NCI-H1048 (cell line): ENCODE data around the gene MIEF2.
A peak's percentile ranks its signal among the peaks of the same experiment; 100 is the strongest.
"Not testable (repeated sequence)": the region's sequence is repeated elsewhere in the genome, so short reads cannot be mapped to it uniquely, and the experiment has no call there.

Experiments used
- DNase-seq: peaks from one replicate; lab custom pipeline; 2025; lab: John Stamatoyannopoulos, UW

The MIEF2 gene, protein sequence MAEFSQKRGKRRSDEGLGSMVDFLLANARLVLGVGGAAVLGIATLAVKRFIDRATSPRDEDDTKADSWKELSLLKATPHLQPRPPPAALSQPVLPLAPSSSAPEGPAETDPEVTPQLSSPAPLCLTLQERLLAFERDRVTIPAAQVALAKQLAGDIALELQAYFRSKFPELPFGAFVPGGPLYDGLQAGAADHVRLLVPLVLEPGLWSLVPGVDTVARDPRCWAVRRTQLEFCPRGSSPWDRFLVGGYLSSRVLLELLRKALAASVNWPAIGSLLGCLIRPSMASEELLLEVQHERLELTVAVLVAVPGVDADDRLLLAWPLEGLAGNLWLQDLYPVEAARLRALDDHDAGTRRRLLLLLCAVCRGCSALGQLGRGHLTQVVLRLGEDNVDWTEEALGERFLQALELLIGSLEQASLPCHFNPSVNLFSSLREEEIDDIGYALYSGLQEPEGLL

DNA sequence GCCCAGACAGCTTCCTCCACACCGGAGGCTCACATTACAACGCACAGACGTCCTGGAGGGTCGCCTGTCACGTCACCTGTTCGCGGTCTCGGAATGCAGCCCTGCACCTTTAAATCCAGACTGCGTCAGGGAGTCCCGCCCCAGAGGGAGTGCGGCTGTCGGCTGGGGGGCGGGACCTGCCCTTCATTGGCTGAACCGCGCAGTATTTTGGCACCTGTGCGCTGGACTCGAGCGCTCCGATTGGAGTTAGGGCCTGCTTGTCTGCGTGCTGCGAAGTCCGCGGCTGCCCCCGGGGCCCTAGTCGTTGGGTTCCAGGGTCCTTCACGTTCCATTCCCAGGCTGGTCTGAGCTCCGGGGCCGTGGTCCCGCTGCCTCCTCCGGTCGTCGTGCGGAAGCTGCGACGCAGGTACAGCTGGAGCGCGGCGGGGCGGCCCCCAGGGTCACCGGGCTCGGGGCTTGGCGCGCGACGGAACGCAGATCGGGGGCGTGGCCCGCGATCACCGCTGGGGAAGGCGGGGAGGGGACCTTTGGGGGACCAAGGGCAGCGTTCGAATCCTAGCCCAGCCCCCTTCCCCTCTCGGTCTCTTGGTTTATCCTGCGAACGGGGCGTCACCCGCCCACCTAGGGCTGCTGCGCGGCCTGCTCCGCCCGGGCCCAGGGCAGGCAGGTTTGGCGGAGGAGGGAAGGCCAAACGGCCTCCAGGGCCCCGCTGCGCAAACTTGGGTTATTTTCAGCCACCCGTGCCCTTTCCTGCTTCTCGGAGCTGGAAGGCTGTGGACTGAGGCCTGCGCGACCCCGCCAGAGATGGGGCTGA is at the start of gene MIEF2:
Gene MIEF2 (plus strand): TSS at position 331 of the 814 bp plus-strand sequence. CDS start 2,059 bp downstream, outside the sequence.
- peak; percentile 83 for DNase-seq

DNA sequence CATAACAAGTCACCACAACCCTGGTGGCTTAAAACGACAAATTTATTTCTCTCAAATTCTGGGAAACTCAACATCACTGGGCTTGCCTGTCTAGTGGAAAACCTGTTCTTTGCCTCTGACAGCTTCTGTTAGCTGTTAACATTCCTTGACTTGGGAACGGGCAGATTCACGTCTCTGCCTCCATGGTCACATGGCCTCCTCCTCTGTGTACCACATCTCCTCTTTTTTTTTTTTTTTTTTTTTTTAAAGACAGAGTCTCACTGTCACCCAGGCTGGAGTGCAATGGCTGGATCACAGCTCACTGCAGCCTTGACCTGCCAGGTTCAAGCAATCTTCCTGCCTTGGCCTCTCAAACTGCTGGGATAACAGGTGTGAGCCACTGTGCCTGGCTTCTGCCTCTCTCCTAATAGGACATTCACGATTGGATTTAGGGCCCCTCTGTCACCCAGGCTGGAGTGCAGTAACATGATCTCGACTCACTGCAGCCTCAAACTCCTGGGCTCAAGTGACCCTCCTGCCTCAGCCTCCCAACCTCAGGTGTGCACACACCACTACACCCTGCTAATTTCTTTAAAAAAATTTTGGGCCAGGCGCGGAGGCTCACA is 46.7 kb upstream of the MIEF2 start:
- DNase-seq = no peak

DNA sequence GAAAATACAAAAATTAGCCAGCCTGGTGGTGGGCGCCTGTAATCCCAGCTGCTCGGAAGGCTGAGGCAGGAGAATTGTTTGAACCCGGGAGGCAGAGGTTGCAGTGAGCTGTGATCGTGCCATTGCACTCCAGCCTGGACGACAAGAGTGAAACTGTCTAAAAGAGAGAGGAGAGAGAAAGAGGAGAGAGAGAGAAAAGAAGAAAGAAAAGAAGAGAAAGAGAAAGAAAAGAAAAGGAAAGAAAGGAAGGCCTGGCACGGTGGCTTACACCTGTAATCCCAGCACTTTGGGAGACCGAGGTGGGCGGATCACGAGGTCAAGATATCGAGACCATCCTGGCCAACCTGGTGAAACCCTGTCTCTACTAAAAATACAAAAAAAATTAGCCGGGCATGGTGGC is 43.6 kb upstream of the MIEF2 start:
- not testable (repeated sequence) for DNase-seq

DNA sequence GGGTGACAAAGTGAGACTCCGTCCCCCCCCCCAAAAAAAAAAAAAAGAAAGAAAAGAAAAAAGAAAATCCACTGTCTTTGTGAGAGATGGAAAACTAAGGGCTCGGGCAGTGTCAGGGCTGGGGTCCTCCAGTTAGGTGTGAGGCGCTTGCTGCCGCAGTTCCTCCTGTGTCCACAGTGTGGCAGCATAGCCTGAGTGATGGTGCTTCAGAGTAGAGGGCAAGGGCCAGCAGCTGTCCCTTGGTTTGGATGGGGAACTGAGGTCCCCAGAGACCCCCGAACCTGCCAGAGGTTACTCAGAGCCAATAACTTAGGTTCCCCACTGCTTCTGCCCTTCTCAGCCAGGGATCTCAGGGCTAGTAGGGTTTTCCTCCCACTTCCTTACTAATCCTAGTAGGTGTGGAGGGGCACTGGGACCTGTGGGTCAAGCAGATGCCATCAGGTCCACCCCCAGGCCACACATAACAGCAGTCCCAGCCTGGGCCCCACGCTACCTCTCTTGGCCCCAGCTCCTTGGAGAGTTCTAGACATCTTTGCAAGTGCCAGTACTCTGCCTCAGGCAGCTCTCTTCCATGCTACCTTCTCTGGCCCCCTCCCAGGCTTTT is 42.9 kb upstream of the MIEF2 start:
- peak; percentile 21 for DNase-seq

DNA sequence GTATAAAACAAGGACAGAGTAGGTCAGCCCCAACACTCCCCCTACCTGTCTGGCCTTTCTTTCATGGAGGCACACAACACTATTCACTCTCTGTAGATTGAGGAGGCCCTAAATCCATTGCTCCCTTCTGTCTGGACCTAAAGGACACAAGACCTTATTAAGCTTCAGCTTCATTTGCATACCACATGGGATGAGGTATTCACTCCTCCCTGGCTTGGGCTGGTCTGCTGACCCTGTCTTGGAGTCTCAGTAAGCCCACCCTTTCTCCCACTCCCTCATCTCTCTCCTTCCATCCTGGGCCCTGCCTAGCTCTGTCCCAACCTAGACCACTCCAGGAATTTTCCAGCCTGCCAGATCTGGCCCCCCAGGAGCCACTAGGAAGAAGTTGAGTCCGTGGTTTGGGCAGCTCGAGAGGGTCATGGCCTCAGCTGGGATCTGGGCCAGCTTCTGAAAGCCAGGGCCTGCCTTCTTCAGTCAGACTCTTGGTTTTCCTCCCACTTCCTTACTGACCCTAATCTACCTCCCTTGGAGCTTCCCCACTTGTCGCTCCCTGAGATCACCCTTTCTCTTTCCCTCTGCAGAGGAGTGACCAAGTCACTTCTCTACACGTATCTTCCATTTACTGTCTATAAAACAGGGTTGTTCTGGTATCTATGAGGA is 41.6 kb upstream of the MIEF2 start:
- no peak for DNase-seq

DNA sequence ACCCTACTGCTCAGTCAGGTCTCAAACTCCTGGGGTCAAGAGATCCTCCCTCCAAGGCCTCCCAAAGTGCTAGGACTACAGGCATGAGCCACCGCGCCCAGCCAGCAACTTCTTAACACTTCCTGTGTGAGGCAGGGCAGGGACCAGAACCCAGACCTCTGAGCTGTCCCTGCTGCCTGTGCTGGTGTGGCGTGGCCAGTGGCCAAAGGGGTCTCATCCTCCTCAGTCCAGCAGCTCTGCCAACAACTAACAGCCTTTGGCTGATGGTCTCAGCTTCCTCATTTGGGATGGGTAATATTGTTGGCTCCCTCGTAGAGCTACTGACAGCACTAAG is 36.4 kb upstream of the MIEF2 start:
- DNase-seq = no peak

DNA sequence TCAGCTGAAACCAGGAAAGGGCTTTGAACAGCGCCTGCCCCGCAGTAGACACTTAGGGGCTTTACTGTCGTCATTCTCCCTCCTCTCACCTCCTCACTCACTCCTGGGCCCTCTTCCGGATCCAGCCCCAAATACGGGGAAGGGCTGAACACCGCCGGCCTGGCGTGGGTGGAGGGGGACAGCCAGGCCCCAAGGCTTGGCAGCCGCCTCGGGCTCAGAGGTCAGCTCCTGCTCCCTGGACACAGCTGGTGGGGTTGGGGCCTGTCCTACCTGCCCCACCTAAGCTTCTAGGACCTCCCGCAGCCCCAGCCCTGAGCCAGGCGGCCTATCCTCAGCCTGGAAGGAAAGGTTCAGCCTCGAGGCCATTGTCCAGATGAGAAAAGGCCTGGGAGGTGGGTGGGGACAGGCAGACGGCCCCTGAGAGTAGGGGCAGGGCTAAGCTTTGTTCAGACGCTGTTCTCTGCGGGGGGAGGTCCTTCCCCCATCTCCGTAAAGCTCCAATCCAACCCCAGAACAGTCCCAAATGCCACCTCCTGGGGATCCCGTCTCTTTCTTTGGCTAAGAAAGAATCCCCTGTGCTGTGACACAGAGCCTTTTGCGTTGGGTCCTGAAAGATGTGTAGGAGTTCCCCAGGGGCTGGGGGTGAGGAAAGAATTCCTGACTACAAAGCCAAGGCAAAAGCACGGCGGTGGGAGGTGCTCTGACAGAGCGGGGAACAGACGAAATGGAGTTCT is 35.9 kb upstream of the MIEF2 start:
- DNase-seq = no peak

DNA sequence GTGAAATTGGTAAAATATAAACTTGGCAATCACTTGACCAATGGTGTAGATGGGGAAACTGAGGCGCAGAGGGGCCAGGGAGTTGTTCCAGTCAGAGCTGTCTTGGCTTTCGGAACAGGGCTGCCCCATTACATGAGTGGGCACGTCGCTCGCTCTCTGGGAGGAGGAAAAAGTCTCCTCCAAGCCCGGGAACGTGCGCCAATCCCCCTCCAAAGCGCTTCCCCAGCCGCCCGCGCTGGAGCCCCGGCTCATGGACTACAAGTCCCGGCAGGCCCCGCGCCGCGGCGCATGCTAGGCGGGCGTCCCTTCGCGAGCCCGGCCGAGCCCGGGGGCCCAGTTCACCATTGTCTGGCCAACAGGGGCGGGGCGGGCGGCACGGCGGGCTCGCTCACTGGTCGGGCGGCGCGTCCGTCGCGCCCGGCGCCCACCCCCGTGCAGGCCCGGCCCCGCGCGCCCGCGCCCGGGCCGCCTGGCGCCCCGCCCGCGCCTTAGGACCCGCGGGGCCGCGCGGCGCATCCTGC is 35.3 kb upstream of the MIEF2 start, which contains the start of gene LLGL1:
Gene LLGL1 (plus strand): TSS at position 515 of the 521 bp plus-strand sequence. CDS start 48 bp downstream, outside the sequence.
- peak; percentile 88 for DNase-seq

DNA sequence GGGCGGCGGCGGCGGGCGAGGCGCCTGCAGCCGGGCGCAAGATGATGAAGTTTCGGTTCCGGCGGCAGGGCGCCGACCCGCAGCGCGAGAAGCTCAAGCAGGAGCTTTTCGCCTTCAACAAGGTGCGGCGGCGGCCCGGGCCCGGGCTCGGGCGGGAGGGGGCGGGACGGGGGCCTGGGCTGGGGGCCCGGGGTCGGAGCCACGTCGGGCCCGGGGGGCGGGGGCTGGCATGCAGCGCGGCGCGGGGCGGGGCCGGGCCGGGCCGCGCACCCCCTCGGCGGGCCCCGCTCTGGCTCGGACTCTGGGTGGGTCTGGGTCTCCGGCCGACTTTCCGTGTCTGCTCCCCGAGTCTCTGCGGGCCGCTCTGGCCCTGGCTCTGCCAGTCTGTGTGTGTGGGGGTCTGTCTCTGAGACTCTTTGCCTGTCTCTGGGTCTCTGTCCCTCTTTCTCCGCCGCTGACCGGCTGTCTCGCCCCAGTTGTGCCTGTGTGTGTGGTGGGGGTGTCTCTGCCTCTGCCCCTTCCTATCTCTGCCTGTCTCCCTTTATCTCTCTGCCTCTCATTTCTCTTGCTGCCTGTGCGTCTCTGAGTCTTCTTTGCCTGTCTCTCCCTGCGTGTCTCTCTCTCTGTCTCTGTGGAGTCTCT is 34.7 kb upstream of the MIEF2 start:
- DNase-seq = no peak

DNA sequence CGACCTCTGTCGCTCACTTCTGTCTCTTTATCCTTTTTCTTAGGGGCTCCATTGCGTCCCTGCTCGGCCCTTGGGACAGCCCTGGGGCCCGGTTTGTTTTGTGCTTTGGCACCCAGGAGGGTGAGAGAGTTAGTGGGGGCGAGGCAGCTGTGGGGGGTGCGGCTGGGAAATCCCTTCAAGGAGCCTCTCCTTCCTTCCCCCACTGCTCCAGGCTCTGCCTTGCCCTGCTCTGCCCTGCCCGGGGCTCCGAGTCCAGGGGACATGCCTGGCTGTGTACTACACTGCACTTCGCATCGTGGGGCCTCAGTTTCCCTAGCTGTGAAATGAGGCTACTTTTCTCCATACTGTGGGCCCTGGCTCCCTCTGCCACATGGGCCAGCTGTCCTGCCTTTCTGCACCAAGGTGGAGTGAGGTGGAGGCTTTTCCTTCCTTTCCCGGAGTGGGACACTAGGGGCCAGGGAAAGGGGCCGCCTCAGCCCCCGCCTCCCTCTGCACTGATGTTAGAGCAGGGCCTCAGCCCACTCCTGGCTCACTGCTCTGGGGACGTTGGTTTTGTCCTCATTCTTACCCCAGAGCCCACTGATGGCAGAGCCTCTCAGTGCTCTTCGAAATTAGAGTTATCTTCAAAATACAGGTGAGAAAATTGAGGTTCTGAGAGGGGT is 34.0 kb upstream of the MIEF2 start:
- DNase-seq = no peak

DNA sequence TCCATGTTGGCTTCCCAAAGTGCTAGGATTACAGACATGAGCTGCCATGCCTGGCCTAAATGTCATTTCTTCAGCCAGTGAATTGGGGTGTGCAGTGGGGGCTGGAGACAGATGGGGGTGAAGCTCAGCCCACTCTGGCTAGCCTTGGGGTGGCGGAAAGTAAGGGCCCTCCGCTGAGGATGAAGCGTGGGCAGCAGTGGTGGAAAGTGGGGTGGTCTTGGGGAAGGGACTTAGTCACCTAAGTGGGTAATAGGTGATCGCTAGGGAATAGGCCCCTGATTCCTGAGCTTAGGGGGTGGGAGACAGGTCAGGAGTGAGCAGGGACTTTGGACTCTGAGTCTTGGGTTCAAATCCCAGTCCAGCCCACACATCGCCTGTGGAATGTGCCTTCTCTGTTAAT is 32.8 kb upstream of the MIEF2 start:
- no peak for DNase-seq

DNA sequence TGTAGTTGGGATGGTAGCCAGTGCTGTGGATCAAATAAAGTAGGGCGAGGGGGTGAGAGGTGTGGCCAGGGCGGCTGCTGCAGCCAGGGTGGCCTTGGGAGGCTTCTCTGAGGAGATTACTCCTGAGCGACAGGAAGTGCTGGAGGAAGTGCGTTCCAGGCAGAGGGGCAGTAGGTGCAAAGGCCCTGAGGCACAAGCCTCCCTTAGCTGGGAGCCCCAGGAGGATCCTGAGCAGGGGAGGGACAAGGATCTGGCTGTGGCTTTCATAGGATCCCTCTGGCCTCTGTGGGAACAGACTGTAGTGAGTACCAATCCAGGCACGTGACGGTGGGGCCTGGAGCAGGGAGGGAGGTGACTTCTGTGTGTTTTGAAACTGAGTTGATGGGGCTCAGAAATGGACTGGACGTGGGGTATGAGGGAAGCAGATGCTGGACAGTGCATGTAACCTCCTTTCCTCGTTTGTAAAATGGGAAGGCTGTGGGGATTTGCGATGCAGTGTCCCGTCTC is 32.2 kb upstream of the MIEF2 start:
- DNase-seq = no peak

DNA sequence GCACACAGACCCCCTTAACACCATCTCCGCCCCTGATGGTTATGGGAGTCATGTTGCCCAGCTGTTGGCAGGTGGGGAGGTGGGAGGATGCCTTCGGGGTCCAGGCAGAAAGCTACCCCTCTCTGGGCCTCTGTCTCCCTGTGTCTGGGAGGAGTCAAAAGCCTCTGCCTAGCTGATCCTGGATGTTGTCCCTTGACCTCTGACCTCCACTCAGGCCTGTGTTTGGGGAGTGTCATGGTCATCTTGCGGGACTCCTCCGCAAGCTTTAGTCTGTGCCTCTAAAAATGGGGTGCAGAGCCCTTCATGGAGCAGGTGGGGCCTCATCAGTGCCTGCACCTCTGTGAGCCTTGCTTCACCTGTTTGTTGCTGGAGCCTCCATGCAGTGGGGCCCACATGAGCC is 31.2 kb upstream of the MIEF2 start:
- no peak for DNase-seq

DNA sequence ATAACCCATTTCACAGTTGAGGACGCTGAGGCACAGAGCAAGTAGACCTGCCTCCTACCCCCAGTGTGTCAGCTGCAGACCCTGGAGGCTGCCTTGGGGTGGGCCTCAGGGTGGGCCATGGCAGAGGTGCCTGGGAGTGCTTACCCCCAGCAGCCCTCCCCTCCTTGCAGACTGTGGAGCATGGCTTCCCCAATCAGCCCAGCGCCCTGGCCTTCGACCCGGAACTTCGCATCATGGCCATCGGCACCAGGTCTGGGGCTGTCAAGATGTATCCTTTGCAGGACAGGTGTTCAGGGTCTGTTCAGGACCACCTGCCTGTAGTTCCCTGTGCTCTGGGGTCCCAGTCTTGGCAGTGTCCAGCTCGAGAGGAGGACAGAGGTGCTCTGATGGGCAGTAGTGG is 30.7 kb upstream of the MIEF2 start:
- no peak for DNase-seq

DNA sequence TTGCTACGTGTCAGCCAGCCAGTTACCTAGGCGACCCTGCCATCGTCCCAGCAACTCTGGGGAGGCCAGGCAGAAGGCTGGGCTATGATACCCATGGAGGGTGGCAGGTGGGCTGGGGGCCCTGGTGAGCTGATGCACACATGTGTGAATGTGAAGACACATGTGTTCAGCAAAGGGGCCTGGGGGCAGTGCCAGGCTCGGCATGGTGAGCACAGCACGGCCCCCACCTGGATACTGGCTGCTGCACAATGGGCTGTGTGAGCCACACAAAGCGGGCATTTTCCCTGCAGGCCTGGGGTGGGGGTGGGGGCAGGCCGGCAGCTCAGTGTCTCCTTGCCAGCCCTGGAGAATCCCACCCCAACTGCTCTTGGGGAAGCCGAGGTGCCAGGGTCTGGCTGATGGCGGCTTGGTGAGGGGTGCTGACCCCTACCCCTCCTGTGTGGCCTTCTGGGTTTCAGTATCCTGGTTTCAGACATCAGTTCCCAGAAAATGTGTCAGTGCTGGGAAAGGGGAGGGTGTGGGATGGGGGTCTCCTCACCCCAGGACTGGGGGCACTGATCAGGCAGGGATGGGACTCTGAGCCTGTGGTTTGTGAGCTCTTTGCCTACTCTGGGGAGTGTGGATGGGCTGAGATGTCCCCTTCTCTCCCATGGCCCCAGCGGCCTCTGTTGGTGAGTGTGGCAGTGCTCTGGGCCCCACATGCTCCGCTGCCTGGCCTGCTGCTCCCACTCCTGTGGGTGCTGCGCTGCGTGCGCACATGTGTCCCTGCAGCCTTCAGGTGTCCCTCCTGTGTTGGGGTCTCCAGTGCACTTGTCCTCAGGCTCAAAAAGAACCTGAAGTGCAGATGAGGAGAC is 29.9 kb upstream of the MIEF2 start:
- DNase-seq = no peak

DNA sequence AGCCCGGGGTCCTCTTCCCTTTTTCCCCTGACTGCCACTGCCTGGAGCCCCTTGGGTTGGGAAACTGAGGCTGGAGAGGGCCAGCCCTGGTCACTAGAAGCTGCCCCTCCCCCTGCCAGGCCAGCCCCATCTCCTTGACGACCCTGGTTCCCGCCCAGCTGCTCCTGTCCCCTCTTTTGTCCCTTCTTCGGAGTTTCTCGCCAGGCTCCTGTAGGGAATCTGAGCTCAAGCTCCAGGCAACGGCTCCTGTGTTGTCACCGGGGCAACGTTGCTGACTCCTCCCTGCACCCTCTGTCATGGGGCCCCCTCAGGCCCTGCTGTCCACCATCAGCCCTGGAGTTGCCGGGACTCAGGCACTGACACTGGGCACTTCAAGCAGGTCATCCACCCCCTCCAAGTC is 29.3 kb upstream of the MIEF2 start:
- no peak for DNase-seq

DNA sequence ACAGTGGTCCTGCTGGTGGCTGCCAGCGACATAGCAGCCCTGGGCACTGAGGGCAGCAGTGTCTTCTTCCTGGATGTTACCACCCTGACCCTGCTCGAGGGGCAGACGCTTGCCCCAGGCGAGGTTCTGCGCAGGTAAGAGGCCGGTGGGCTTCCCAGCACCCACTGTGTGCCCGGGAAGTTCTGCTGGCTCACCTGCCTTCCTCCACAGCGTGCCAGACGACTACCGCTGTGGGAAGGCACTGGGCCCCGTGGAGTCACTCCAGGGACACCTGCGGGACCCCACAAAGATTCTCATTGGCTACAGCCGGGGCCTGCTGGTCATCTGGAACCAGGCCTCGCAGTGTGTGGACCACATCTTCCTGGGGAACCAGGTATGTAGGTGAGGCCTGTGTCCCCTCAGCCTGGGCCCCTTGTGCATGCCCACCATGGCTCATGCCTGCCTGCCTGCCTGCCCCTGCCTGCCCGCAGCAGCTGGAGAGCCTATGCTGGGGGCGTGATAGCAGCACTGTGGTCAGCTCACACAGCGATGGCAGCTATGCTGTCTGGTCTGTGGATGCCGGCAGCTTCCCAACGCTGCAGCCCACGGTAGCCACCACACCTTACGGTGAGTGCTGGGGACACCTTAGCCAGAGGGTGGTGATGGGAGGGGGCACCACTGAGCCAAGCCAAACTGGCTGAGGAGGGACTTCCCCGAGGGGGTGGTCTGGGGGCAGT is 26.5 kb upstream of the MIEF2 start:
- no peak for DNase-seq

DNA sequence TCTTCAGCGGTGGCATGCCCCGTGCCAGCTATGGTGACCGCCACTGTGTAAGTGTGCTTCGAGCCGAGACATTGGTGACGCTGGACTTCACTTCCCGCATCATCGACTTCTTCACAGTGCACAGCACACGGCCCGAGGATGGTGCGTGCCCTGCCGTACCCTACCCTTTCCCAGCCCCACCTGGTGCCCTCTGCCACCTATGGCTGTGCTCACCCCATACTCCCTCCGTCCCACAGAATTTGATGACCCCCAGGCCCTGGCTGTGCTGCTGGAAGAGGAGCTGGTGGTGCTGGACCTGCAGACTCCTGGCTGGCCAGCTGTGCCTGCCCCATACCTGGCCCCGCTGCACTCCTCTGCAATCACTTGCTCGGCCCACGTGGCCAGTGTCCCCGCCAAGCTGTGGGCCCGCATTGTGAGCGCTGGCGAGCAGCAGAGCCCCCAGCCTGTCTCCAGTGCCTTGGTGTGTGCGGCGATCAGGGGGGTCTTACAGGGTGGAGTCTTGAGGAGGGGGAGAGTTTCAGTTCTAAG is 25.5 kb upstream of the MIEF2 start:
- no peak for DNase-seq
